Mammary epithelial cell (primary cell): ENCODE measurements around the gene ANKRD10.

Experiments used
- EZH2 ChIP-seq: IDR thresholded peaks from 2 replicates; pipeline ENCODE4 v1.6.1; 2012; ENCODE audit warnings: low read length, inconsistent platforms, borderline replicate concordance
- TF ChIP-seq, protein P1 (sequence below), 2 donors: IDR thresholded peaks in 1 of 2; conservative IDR thresholded peaks in 1 of 2; 2 replicates each; pipeline ENCODE4 v1.5.1; 2011 to 2012; ENCODE audit warnings: inconsistent platforms in 2 of 2, low read length in 2 of 2, mild to moderate bottlenecking in 2 of 2, control low read depth in 1 of 2, low read depth in 1 of 2; ENCODE audit not compliant: insufficient read depth in 1 of 2; ENCODE audit errors: extremely low read depth in 1 of 2

DNA sequence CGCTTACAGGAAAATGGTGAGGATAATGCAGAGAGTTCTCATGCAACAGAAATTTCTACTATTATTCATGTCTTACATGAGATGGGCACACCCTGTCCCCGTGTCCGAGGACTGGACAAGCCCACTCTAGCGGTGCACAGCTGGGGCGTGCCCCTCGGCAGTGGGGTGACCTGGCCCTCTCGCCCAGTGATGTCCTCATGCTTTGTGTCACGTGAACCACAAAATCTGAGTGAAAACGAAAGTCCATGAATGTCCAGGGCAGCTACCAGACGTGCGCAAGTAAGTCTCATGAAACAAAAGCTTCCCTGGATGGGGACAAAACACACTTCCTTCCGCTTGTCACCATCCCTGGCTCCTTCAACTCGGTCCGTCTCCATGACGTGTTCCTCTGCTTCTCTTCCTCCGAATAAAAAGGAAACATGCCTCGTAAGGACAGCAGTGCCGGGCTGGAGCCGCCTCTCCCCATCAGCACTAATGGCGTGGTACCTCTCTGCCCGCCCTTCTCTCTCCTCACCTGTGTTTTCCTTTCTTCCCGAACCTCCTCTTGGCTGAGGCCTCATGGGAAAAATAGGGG is 45.6 kb downstream of the ANKRD10 start:
- TF ChIP-seq, protein P1, sequence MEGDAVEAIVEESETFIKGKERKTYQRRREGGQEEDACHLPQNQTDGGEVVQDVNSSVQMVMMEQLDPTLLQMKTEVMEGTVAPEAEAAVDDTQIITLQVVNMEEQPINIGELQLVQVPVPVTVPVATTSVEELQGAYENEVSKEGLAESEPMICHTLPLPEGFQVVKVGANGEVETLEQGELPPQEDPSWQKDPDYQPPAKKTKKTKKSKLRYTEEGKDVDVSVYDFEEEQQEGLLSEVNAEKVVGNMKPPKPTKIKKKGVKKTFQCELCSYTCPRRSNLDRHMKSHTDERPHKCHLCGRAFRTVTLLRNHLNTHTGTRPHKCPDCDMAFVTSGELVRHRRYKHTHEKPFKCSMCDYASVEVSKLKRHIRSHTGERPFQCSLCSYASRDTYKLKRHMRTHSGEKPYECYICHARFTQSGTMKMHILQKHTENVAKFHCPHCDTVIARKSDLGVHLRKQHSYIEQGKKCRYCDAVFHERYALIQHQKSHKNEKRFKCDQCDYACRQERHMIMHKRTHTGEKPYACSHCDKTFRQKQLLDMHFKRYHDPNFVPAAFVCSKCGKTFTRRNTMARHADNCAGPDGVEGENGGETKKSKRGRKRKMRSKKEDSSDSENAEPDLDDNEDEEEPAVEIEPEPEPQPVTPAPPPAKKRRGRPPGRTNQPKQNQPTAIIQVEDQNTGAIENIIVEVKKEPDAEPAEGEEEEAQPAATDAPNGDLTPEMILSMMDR (conservative IDR thresholded peaks at IDR 0.05 in 1 of 2, IDR thresholded peaks at IDR 0.05 in 1 of 2; ENCODE audit: extremely low read depth in 1 of 2, insufficient read depth in 1 of 2, low read depth in 1 of 2, low read length in 2 of 2), result no peak
- no peak for TF ChIP-seq EZH2
